H1 (cell line): ENCODE measurements around the gene OPCML.

Experiments
- CBX5 ChIP-seq: fragments of 300-800, 300-1000 bp; sonication (generic); IDR thresholded peaks from 2 replicates; pipeline ENCODE4 v1.7.1; 2016; ENCODE audit warnings: antibody characterized with exemption, low read length, low read depth
- CHD1 ChIP-seq: IDR thresholded peaks from 2 replicates; pipeline ENCODE4 v1.6.1; 2012; ENCODE audit warnings: low read depth, low read length, improper control_type of control experiment
- CREB1 ChIP-seq: IDR thresholded peaks from 2 replicates; pipeline ENCODE4 v1.6.1; 2012; ENCODE audit warnings: inconsistent platforms
- GABPA ChIP-seq: IDR thresholded peaks from 2 replicates; pipeline ENCODE4 v1.6.1; 2011; ENCODE audit warnings: mild to moderate bottlenecking, low read length, moderate library complexity, borderline replicate concordance; ENCODE audit not compliant: insufficient read depth
- NRF1 ChIP-seq: IDR thresholded peaks from 2 replicates; pipeline ENCODE4 v1.6.1; 2011; ENCODE audit warnings: mild to moderate bottlenecking, low read depth, low read length, improper control_type of control experiment
- POLR2A ChIP-seq, 2 experiments: IDR thresholded peaks; 1 replicate in 1 of 2; 2 replicates in 1 of 2; pipeline ENCODE4 v1.6.1; 2011; ENCODE audit warnings: low read depth in 2 of 2, low read length in 2 of 2, mild to moderate bottlenecking in 2 of 2; ENCODE audit errors: control extremely low read depth in 1 of 2
- RAD21 ChIP-seq, 2 experiments: IDR thresholded peaks in 1 of 2; conservative IDR thresholded peaks in 1 of 2; 2 replicates each; pipeline ENCODE4 v1.6.1; 2011; ENCODE audit warnings: low read depth in 2 of 2, low read length in 2 of 2, improper control_type of control experiment in 1 of 2, inconsistent platforms in 1 of 2, mild to moderate bottlenecking in 1 of 2, moderate library complexity in 1 of 2
- RXRA ChIP-seq: IDR thresholded peaks from 2 replicates; pipeline ENCODE4 v1.6.1; 2011; ENCODE audit warnings: low read depth, mild to moderate bottlenecking, low read length, moderate library complexity; ENCODE audit not compliant: insufficient read depth
- SP1 ChIP-seq: IDR thresholded peaks from 2 replicates; pipeline ENCODE4 v1.6.1; 2011; ENCODE audit warnings: low read depth, low read length
- TEAD4 ChIP-seq: IDR thresholded peaks from 2 replicates; pipeline ENCODE4 v1.6.1; 2012; ENCODE audit warnings: low read depth, low read length, inconsistent platforms, mixed read lengths
- YY1 ChIP-seq: IDR thresholded peaks from 2 replicates; pipeline ENCODE4 v1.6.1; 2011; ENCODE audit warnings: low read depth, mild to moderate bottlenecking, low read length
- TF ChIP-seq, protein P1 (sequence below), 3 experiments: IDR thresholded peaks; 1 replicate in 2 of 3; 2 replicates in 1 of 3; pipeline versions ENCODE4 v1.5.1 to v1.6.1; 2011; ENCODE audit warnings: low read length in 3 of 3, mild to moderate bottlenecking in 3 of 3, inconsistent platforms in 2 of 3, low read depth in 1 of 3, moderate library complexity in 1 of 3; ENCODE audit not compliant: insufficient read depth in 1 of 3; ENCODE audit errors: control extremely low read depth in 1 of 3

DNA sequence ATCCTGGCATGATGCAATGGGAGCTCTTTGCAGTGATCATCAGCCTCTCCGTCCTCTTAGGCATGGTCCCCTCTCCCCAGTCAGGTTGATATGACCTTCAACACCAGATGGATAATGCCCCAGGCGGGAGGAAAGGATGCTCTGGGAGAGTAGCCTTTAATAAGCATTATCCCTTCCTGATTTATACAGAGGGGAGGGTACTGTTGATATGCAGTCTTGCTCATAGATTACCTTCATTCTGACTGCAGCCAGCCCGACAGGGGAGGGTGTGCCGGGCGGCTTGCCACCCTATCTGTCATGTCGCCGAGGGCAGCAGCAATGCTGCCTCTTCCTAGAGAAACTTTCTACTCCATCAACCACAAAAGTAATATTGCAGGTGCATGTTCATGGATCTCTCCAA is 497.4 kb downstream of the OPCML start:
- TF ChIP-seq POLR2A (IDR thresholded peaks at IDR 0.05; ENCODE audit: control extremely low read depth in 1 of 2, low read depth in 2 of 2, low read length in 2 of 2) (no peak), GABPA (no peak), CBX5 (no peak), NRF1 (no peak), CREB1 (no peak), YY1 (no peak), CHD1 (no peak), RAD21 (IDR thresholded peaks at IDR 0.05 in 1 of 2, conservative IDR thresholded peaks at IDR 0.05 in 1 of 2; ENCODE audit: low read depth in 2 of 2, low read length in 2 of 2) (no peak), RXRA (no peak), TEAD4 (no peak), SP1 (no peak)
- TF ChIP-seq, protein P1, sequence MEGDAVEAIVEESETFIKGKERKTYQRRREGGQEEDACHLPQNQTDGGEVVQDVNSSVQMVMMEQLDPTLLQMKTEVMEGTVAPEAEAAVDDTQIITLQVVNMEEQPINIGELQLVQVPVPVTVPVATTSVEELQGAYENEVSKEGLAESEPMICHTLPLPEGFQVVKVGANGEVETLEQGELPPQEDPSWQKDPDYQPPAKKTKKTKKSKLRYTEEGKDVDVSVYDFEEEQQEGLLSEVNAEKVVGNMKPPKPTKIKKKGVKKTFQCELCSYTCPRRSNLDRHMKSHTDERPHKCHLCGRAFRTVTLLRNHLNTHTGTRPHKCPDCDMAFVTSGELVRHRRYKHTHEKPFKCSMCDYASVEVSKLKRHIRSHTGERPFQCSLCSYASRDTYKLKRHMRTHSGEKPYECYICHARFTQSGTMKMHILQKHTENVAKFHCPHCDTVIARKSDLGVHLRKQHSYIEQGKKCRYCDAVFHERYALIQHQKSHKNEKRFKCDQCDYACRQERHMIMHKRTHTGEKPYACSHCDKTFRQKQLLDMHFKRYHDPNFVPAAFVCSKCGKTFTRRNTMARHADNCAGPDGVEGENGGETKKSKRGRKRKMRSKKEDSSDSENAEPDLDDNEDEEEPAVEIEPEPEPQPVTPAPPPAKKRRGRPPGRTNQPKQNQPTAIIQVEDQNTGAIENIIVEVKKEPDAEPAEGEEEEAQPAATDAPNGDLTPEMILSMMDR (IDR thresholded peaks at IDR 0.05; ENCODE audit: control extremely low read depth in 1 of 3, insufficient read depth in 1 of 3, low read depth in 1 of 3, low read length in 3 of 3): no peak
